HG03558 (cell line): ENCODE data around the gene TNFRSF8.

Experiments used
- ATAC-seq: cut with Tn5 transposase; IDR thresholded peaks from one replicate; pipeline ENCODE4 v1.9.1; 2021; ENCODE audit warnings: moderate number of reproducible peaks; ENCODE audit not compliant: unreplicated experiment; ENCODE audit errors: extremely low read depth

TNFRSF8 gene

DNA sequence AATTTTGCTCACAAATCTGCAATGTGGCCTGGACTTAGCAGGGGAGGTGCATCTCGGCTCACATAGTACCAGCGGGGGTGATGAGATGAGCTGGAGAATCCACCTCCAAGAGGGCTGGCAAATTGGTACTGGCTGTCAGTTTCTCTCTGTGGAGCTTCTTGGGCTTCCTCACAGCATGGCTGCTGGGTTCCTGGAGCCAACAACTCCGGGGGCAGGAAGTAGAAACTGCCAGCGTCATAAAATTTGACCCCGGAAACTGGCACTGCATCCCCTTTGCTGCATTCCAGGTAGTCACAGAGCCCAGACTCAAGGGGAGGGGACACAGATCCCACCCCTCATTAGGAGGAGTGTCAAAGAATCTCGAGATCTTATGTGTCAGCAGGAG, 86.7 kb downstream of the TNFRSF8 start:
- ATAC-seq: no peak

DNA sequence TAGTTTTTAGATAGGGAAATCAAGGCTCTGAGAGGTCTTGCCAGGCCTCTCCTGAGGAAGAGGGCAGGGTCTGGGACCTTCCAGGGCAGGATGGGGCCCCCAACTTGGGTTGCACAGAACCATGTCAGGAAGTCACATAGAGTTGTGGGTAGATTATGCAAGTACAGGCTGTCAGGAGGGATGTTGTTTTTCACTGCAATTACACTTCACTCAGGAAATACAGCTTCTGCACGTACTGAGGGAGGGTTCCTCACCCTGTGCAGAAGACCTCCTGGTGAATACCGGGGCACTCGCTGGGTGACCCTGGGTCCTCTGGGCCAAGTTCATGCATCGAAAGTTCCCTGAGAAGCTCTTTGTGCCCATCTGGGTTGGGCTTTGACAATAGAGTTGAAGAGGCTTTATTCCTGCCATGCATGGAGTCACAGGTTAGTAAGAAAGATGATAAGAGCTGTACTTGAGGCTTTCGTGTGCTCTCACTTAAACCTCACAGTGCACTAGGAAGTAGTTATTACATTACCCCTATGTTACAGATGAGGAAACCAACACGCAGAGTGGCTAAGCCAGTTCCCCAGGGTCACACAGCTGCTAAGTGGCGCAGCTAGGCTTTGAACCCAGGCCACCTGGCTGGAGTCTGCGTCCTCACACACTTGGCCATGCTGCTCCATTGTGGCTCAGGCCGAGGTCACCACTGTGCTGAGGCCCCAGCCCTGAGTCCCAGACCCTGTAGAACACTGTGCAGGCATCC, 87.5 kb downstream of the TNFRSF8 start:
- ATAC-seq: no peak

DNA sequence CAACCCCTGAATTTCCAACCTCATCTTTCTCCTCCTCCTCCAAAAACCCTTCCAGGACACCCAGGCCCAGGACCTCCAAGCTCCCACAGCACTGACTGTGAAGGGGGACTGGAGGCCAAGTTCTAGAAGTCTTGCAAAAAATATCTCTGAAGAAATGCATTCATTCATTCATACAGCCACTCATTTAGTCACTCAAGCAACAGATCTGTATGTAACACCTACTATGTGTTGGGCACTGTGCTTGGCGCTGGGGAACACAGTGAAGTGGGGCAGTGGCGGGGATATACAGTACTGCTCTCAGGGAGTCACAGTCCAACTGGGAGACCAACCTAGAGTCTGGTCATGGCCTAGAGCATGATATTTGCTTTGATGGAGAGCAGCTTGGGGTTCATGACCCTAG, 88.4 kb downstream of the TNFRSF8 start:
- ATAC-seq: no peak

DNA sequence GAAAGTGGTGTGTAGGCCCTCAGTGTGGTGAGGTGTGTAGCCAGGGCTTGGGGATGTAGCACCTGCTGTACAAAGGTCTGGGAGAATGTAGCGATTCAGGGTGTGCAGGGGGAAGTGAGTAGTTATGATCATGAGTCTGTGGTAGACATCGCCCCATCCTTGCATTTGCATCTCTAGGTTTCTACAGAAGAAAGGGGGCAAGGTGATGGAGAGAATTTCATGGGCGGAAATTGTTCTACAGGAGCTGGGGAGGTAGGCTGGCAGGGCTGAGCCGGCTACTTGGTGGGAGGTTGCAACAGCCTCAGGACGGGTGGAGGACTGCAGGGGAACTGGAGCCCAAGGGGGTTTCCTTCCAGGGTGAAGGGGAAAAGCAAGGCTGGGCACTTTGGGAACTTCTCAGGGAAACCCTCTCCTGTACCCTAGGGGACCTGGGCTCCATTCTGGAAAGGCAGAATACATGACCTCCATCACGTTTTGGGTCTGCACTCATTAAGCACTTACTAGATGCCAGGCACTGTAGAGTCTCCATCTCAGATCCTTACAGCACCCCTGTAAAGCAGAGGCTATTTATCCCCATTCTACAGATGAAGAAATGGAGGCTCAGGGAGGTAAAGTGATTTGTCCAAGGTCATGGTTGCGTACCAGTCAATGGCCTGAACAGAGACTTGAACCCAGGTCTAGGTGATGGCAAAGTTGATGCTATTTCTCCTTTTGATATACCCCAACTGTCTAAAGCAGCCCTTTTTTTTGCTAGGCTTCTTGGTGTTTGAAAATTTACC, 89.2 kb downstream of the TNFRSF8 start:
- peak; percentile 34 for ATAC-seq

DNA sequence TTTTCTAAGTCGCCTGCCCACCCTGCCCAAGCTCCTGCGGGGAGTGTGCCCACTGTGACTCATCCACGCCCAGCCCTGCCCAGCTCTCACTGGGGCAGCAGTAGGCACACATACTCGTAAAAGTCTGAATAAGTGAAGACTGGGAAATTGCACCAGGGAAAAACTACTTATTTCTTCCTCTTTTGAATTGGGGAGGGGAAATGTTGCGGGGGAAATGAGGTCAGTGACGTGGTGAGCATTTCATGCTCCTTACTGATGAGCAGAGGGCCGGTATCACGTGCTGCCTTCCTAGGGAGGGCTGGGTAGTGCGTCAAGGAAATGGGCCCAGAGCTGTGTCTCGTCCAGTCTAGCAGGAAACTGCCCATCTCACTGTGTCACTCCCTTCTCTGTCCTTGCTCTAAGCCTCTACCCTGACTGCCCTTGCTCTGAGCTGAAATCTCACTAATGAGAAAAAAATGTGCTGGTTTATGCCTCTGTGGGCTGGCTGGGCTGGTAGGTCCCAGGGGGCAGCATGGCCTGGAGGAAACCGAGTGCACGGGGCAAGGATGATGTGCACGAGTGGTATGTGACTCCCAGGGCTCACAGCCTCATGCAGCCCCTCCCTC, 90.2 kb downstream of the TNFRSF8 start:
- no peak for ATAC-seq

DNA sequence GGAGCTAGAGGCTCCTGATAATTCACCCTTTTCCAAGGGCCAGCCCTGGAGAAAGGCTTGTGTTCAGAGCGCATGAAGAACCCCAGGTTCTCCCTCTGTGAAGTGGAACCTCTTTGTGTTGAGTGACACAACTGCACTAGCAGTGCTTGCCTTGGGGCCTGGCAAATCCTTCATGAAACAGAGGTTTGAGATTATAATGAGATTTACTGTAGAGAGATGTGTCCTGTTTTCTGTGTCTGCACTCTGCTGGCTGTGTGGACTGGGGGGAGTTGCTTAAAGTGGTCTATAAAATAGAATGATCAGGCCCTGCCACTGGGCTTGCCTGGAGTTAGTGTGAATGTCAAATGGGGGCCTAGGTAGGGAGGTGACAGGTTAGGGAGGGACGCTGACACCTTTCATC, 92.2 kb downstream of the TNFRSF8 start:
- ATAC-seq: no peak

DNA sequence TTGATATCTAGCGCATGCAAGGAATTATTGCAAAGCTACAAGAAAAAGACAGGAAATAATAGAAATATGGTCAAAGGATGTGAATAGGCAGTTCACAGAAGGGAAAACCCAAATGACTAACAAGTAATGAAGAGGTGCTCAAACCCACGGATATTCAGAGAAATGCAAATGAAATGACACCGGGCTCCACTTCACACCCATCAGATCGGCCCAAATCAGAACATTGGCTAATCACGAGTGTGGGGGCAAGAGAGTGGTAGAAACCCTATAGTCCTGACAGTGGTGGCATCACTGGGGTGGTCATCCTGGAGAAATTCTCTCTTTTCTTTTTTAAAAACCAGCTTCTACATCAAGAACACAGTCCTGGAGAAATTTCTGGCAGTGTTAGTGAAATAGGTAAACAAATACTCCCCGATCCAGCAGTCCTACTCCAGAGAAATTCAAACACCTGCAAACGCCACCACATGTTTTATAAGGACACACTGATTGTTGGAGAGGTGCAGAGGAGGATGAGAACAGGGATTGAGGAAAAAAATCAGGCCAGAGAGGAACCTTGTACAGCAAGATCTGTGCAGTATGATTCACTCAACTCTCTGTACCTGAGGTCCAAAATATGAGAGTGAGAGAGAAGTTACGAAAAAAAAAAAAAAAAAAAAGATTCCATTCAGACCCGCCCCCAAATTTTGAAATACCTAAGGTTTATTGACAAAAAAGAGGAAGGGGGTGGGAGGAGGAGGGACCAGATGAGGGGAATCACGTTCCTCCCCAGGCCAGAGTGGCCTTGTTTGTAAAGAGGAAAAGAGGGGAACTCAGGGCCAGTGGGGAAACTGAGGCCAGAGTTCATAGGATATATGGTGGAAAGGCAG, 94.5 kb downstream of the TNFRSF8 start:
- ATAC-seq: no peak

DNA sequence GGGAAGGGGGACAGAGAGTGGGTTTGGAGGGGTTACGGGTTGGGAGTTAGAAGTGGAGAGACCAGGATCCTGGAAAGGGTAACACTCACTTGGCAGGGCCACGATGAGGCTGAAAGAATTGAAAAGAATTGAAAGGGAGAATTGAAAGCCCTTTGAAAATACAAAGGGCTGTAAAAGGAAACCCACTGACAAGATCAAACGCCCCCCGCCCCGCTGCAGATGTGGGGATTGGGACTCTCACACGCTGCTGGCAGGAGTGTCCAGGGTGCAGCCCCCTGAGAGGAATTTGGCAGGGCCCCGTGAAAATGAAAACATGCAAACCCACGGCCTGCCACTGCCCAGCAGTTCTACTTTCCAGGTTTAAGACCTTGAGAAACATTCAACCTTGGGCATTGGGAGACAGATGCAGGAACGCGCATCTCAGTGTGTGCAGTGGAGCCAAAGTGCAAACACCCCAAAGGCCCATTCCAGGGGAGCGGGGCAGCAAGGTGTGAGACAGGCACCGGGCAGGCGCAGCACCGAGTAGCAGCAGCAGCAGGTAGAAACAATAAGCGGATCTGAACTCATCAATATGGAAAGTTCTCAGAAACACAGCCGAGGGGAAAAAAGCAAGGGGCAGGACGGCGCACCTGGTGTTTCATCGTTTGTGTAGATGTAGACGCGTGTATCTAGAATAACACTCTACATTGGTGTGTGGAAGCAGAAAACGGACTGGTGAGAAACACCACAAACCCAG, 95.4 kb downstream of the TNFRSF8 start:
- no peak for ATAC-seq

DNA sequence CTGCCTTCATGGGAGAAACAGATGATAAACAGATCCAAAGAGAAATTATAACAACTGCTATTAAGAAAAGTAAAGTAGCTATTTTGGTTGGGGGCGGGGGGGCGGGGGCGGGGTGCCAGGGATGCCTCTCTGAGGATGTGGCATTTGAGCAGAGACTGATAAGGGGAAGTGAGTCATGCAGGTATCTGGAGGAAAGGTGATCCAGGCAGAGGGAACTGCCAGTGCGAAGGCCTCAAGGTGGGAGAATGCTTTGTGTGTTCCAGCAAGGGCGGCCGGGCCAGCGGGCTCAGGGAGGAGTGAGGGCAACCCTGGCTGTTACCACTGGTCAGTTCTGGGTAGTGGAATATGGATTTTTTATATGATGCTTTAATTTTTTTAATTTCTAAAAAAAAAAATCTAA, 96.7 kb downstream of the TNFRSF8 start:
- ATAC-seq: no peak

DNA sequence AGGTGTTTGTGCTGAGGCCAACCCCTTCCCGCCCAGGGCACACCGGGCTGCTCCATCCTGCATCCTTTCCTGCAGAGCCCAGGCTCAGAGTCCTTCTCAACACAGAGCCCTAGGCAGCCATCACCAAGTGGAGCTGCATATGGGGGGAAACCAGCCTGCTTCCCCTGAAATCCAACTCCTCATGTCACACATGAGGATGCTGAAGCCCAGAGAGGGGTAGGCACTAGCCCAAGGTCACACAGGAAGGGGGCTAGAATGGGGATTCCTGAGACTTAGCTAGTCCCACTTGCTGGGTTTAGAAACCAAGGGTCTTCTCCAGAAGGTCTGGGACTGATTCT, 98.2 kb downstream of the TNFRSF8 start:
- no peak for ATAC-seq

DNA sequence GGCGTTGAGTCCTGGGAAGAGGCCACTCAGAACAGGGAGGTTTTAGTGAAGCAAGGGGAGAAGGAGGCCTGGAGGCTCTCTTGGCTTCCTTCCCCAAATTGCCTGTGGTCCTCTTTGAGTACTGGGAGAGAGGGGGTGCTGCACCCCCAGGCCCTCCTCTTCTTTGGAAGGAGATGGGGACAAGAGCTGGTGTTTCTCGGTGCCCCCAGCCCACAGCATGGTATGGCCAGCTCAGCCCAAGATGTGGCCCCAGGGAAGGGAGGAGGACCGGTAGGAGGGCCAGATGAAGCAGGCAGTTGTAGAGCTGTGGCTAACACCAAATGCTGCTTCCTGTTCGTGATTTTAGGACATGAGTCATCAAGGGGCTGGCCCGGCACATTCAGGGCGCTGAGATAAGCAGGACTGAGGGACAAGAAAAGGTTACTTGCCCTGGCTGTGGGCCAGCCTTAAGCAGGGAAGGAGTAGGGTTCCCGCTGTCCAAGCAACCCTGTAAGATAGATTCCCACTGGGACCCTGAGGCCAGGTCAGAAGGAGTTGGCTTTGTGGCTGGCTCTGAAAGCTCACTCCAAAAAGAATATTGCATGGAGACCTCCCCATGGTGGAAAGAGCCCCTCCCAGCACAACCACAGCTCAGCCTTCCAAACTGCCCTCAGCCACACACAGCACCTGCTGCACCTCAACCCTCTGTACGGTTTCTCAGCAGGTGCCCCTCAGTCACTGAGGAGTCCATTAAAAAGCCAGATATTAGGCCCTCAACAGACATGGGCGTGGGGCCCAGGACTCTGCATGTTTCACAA, 98.8 kb downstream of the TNFRSF8 start:
- ATAC-seq: peak; percentile 29

DNA sequence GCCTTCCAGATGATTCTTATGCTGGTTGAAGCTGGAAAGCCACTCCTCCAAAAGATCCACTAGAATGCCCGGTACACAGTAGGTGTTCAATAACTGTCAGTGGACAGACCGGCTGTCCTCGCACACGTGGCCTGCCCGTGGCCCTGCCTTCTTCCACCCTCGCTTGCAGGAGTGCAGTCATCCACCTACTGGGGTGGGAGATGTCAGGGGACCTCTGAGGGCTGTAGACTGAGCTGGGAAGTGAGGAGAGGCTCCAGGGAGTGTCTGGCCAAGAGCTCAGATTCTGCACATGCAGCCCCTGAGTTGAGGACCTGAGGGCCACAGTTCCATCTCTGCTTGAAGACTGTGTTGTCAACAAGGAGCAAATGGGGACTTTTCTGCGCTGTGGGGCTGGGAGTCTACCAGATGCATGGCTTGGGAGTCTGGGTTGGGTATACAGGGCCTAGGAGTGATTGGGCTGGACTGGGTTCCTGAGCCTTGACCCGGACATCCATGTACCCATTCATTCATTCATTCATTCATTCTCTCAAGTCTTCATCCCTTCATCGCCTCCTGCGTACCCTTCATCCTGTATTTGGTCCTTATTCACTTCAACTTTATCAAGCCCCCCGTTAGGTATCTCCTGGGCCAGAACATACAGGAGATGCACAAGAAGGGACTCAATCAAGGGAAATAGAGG, 99.5 kb downstream of the TNFRSF8 start:
- no peak for ATAC-seq

DNA sequence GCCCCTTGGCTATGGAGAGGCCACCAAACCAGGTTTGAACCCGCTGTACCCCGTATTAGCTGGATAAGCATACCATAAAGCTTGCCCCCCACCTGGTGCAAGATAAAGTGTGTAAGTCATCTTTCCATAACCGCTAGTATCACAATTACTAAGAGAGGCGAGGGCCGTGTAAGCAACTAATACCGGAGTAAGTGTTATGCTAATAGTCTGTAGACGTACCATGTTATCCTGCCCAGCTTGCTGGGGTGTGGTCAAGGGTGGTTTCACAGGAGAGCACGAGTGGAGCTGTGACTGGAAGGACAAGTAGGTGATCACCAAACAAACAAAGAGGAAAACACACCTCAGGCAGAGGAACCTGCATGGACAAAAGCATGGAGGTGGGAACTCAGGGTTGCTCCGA, 100.1 kb downstream of the TNFRSF8 start:
- ATAC-seq: no peak

DNA sequence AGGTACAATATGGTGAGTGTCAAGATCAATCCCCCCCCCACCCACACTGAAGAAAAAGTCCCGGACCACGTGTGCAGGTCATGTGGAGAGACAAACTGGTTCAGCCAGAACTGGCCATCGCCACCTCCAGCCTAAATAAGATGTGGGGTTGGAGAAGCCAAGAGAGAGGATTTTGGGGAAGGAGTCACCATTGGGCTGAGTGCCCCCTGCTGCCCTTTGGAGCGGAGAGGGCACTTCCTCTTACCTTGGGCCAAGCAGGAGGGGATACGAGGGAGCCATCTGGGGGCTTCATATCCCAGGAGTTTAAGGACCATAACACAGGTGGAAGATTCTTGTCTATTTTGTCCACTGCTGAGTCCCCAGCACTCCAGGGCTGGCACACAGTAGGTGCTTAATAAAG, 101.1 kb downstream of the TNFRSF8 start:
- ATAC-seq: no peak

DNA sequence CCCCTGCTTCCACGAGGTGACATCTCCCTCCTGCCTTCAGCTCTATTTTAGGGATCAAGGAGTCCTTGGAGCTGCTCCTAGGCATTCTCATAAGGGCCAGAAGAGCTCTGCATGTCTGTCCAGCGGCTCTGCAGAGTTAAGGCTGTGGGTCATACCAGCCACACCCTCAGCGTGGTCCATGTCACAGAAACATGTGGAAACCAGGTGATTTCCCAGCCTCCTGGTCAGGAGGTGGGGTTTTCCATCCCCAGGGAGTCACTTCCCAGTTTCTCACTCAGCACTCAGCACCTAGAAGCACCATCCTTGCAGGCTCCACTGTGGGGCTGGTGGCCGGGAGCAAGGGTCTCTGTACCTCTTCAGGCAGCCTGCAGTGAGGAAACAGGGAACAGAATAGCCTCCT, 102.2 kb downstream of the TNFRSF8 start:
- ATAC-seq: no peak

DNA sequence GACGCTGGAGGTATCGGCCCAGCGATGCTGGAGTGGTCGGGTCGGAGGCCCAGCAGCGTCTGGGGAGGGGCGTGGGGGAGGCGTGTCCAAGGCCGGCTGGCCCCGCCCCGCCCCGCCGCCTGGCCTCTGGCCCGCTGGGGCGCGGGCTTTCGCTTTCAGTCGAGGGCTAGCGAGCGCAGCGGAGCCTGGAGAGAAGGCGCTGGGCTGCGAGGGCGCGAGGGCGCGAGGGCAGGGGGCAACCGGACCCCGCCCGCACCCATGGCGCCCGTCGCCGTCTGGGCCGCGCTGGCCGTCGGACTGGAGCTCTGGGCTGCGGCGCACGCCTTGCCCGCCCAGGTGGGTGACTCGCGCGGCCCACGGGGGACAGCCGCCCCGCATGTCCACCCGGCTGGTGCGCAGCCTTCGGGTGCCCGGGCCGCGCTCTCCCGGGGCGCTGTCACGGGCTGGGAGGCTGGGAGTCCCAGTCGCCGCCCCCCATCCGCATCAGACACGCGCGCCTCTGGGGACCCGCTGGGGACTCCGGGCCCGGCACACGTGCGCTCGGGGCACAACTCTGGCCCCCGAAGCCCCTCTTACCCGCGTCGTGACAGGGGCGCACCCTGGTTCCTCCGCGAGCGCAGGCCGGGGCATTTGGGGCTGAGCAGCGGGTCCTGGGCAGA, 103.9 kb downstream of the TNFRSF8 start, which contains the start of gene TNFRSF1B:
Gene TNFRSF1B (plus strand): TSS at position 158 of the 659 bp plus-strand sequence. CDS start 101 bp downstream, at position 259.
- ATAC-seq: no peak

DNA sequence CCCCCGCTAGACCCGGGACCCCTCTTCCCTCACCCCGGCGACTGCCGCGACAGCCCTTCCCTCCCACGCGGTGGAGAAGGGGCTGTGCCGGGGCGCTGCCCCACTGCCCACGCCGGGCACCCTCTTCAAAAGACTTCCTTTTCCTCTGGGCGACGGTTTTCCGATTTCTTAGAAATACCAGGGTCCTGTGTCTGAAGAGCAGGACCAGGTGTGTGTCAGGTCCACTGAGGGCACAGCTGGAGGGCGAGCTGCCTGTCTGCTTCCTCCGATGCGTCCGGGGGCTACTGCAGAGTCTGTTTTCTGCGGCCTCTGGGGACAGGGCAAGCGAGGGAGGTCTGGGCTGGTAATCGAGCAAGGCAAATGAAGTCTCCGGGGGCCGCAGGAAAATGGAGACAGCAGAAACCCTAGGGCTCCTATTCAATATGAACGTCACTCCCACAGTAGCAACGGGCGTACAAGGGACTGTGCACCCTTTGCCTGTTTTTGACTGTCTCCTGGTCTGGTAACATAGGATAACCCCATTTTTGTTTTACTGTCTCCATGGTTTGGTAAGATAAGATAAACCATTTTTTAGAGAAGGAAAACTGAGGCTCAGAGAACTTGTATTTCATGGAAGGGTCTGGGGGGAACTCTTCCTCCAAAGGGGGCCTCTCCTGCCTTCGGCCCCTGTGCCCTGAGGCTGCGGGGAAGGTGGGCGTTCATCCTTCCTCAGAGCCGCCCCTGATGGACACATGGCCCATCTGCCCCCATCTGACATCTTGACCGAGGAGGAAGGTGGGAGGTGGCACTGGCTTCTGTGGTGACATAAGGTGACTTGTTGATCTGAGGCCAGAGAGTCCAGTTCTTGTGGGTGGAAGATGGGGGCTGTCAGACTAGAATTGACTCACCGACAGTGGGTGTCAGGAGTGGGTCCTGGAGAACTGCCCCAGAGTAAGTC, 104.7 kb downstream of the TNFRSF8 start:
- no peak for ATAC-seq
